Measurements from ENCODE around the gene IL17RA.

The IL17RA gene

DNA sequence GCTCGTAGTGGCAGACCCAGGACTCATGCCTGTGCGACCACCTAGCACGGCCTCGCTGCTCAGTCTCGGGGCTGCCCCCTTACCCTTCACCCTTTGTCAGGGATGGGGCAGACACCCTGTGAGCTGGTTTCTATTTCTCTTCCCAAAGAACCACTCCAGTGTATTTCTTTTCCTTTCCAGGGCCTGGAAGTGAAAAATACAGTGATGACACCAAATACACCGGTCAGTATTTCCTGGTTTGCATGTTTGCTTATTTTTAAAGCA is 22.7 kb downstream of the IL17RA start:
- DNase-seq, result no peak

DNA sequence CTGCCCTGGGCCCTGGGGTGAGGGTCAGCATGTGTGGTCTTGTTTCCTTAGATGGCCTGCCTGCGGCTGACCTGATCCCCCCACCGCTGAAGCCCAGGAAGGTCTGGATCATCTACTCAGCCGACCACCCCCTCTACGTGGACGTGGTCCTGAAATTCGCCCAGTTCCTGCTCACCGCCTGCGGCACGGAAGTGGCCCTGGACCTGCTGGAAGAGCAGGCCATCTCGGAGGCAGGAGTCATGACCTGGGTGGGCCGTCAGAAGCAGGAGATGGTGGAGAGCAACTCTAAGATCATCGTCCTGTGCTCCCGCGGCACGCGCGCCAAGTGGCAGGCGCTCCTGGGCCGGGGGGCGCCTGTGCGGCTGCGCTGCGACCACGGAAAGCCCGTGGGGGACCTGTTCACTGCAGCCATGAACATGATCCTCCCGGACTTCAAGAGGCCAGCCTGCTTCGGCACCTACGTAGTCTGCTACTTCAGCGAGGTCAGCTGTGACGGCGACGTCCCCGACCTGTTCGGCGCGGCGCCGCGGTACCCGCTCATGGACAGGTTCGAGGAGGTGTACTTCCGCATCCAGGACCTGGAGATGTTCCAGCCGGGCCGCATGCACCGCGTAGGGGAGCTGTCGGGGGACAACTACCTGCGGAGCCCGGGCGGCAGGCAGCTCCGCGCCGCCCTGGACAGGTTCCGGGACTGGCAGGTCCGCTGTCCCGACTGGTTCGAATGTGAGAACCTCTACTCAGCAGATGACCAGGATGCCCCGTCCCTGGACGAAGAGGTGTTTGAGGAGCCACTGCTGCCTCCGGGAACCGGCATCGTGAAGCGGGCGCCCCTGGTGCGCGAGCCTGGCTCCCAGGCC is 23.7 kb downstream of the IL17RA start:
- DNase-seq, result no peak

DNA sequence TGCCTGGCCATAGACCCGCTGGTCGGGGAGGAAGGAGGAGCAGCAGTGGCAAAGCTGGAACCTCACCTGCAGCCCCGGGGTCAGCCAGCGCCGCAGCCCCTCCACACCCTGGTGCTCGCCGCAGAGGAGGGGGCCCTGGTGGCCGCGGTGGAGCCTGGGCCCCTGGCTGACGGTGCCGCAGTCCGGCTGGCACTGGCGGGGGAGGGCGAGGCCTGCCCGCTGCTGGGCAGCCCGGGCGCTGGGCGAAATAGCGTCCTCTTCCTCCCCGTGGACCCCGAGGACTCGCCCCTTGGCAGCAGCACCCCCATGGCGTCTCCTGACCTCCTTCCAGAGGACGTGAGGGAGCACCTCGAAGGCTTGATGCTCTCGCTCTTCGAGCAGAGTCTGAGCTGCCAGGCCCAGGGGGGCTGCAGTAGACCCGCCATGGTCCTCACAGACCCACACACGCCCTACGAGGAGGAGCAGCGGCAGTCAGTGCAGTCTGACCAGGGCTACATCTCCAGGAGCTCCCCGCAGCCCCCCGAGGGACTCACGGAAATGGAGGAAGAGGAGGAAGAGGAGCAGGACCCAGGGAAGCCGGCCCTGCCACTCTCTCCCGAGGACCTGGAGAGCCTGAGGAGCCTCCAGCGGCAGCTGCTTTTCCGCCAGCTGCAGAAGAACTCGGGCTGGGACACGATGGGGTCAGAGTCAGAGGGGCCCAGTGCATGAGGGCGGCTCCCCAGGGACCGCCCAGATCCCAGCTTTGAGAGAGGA is 24.5 kb downstream of the IL17RA start:
- DNase-seq, result no peak

- DNase-seq, result no peak
Observed at GRCh38 chr22:17109976-17110375, 25.2 kb downstream of the IL17RA start.

GRCh38 chr22:17110791-17111550 is 26.2 kb downstream of the IL17RA start:
- no peak for DNase-seq

GRCh38 chr22:17112491-17113042 is 27.8 kb downstream of the IL17RA start:
- no peak for DNase-seq

- DNase-seq, result no peak
Observed at GRCh38 chr22:17113600-17113999, 28.8 kb downstream of the IL17RA start.

- peak; percentile 42 to 48 for DNase-seq
Observed at GRCh38 chr22:17114173-17114897, 29.5 kb downstream of the IL17RA start.

DNA sequence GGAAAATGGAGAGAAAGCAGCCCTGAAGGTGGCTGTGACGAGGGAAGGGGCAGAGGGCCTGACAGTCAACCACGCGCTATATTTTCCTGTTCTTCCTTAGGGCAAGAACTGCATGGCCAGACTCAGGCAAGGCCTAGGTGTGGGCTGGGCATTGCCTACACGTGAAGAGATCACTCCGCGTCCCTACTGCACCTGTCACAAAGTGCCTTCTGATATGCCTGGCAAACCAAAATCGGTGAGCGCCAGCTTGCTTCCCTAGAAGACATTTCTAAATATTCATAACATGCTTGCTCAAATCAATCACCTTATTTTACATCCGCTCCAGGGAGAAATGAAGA is 30.1 kb downstream of the IL17RA start:
- DNase-seq, result no peak

- DNase-seq, result no peak
Observed at GRCh38 chr22:17115236-17115635, 30.4 kb downstream of the IL17RA start.

- DNase-seq, result peak; percentile 34 to 50
Observed at GRCh38 chr22:17115945-17116565, 31.3 kb downstream of the IL17RA start.

GRCh38 chr22:17116572-17117330 is 32.0 kb downstream of the IL17RA start:
- DNase-seq, result no peak

- DNase-seq, result no peak
Observed at GRCh38 chr22:17117400-17117799, 32.6 kb downstream of the IL17RA start.

DNA sequence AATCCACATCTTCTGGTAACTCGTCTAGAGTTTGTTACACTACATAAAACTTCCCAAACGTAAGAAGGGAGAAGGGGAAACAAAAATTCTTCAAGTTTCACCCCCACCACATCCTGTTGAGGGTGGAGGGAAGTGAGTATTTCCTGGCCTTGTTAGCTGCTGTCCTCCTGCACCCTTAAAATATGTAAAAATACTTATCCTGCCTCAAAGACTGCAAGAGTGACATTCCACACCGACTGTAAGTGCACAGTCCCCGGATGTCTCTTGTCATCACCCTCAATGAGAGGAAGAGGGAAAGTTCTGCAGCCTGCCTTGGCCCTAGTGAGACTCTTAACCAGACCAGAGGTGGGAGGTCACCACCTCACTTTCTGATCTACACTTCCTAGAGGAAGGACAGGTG is 33.1 kb downstream of the IL17RA start:
- DNase-seq, result peak; percentile 89 to 92

DNA sequence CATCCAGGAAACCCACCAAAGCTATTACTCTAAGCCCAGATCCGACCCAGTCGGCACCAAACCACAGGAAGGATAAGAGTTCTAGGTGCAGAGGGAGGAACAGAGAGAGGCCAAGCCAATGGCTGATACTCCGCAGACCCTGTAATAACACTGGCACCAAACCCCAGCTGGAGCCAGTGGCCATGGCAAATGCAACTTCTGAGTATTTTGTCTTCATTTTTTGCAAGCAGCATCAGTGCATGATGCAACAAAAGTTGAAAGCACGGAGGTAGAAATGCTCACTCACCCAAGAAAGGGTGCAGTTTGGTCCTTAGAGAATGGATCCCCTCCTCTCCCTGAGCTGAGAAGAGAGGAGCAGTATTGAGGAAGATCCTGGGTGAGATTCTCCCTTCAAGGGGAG is 33.5 kb downstream of the IL17RA start:
- no peak for DNase-seq

DNA sequence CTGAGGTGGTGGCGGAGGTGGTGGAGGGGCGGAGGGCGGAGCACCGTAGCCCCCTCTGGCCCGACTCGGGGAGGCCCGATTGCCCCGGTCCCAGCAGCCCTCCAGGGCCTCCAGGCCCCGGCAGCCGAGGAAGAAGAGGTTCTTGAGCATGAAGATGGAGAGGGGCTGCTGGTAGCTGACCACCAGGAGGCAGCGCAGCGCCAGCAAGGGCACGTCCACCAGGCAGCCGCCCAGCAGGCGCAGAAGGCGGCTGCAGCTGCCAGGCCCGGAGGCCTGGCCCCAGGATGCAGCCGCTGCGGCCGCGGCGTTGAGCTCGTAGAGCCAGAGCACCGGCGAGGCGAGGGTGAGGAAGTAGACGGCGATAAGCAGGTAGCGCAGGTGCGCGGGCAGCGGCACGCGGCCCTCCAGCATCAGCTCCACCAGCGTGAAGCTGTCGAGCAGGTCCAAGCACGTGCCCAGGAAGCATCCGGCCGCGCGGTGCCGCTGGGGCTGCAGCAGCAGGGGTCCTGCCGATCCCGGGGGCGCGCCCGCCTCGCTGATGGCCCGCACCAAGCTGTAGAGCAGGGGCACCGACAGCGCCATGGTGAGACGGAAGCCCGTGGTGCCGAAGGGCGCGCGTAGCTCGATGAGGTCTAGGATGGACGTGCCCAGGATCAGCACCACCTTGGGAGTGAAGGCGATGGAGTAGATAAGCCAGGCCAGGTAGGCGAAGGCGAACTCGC is 34.8 kb downstream of the IL17RA start:
- no peak for DNase-seq

- peak; percentile 11 to 14 for DNase-seq
Observed at GRCh38 chr22:17120281-17120680, 35.5 kb downstream of the IL17RA start.

- peak in 1 of 2 experiments; percentile 3 for DNase-seq
Observed at GRCh38 chr22:17120711-17121232, 36.0 kb downstream of the IL17RA start.

DNA sequence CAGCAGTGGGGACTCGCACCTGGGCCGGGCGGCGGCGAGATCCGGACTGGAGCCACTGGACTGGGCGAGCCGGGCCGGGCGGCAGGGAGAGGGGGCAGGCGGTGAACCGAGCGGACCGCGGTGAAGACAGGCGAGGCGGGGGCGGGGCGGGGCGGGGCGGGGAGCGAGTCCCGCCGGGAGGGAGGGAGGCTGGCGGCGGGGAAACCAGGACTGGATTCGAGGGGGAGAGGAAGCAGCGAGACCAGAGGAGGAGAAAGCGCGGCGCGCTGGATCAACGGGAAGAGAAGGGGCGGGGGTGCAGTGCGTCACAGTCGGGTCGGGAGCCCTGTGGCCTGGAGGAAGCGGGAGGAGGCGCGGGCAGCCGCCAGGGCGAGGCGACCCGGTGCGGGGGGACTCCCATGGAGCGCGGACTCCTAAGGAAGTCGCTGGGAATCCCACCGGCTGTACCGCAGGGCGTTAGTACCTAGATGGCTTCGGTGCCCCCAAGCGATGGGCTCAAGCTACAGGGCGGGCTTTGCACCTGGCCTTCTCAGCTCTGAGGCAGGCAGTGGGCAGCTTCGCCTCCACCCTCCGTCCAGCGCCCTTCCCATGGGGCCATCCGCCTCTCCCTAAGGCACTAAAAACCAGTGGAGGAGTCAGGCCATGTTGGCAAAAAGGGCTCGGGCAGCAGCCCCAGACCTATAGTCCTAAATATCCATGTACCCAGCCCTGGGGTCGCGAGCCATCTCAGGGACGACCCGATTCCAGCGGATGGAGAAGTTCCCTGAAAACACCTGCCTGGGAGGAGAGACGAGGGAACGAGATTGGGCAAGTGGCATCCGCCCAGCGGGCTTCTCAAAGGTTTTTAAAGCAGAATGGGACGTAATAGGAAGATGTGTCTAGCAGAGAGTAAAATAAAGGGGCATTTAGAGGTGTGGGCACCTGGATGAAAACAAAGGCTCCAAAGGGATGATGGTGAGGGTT is 36.7 kb downstream of the IL17RA start, which contains the start of gene TMEM121B:
TMEM121B (minus strand) TSS at position 128 of the 963 bp plus-strand sequence. CDS start 233 bp downstream, outside the sequence.
- DNase-seq, result peak; percentile 61 to 70

All from Kasumi-1 (cell line).